Activated CD4-positive, alpha-beta memory T cell treated with anti-CD3 and anti-CD28 coated beads for 36 hours (primary cell): ENCODE data around the gene ZNF747. TPM values are rescaled to one million over a fixed set of nuclear protein-coding genes. Genes with fewer than 3 reads are reported as not detected.
A peak's percentile ranks its signal among the peaks of the same experiment; 100 is the strongest.
"Not testable (repeated sequence)": the region's sequence is repeated elsewhere in the genome, so short reads cannot be mapped to it uniquely, and the experiment has no call there.

Experiments used
- CTCF ChIA-PET: fragments of 350-600 bp; sonication (Branson Sonifier 250); formaldehyde crosslinking; loops from one replicate; lab custom pipeline; 2021; ENCODE audit warnings: antibody characterized with exemption, inconsistent platforms; lab: Charles Lee
- POLR2A ChIA-PET: fragments of 350-600 bp; sonication (Branson Sonifier 250); formaldehyde crosslinking; loops from one replicate; lab custom pipeline; 2021; ENCODE audit warnings: antibody characterized with exemption; lab: Charles Lee
- DNase-seq: peaks from one replicate; pipeline ENCODE4 v3.0.0-alpha.2; 2020
- H3K27ac Mint-ChIP-seq: one replicate; pipeline ENCODE4 v1.8.0; 2021; ENCODE audit warnings: mixed read lengths
- H3K27me3 Mint-ChIP-seq: one replicate; pipeline ENCODE4 v1.8.0; 2021; ENCODE audit warnings: mixed read lengths
- H3K36me3 Mint-ChIP-seq: one replicate; pipeline ENCODE4 v1.8.0; 2021; ENCODE audit warnings: mixed read lengths
- H3K4me1 Mint-ChIP-seq: one replicate; pipeline ENCODE4 v1.8.0; 2021; ENCODE audit warnings: low read depth, mixed read lengths
- H3K4me3 Mint-ChIP-seq: one replicate; pipeline ENCODE4 v1.8.0; 2021; ENCODE audit warnings: mild to moderate bottlenecking, mixed read lengths
- H3K9me3 Mint-ChIP-seq: one replicate; pipeline ENCODE4 v1.8.0; 2021; ENCODE audit warnings: mixed read lengths
- intact Hi-C: fragments of 100-400 bp; cut with micrococcal nuclease; formaldehyde crosslinking; loops from one replicate; pipeline ENCODE4 v1.15.1; 2023
- total RNA-seq, 2 experiments: library from RNA; stranded (reverse); gene quantifications; one replicate each; pipeline ENCODE4 v1.2.3, GENCODE V29; 2021

ZNF747 gene
- total RNA-seq, 2 experiments from 2014 or later = 7.2 to 7.6 TPM

DNA sequence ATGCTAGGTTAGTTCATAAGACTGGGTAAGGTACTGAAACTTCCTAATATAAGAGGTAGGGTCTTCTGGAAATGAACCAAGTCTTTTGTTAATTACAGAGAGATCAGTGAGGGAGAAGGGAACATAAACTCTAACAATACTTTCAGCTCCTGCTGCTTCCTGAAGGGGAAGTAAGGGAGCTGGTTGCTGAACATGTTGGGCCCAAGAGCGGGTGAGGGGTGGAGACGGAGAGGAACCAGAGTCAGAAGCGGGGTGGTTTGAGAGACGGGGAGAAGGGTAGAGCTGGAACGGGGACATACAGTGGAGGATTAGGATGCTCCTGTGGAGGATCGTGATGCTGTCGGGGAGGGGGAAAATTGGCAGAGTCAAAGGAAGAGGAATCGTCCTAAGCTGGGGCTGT is 11.5 kb upstream of the ZNF747 start:
- DNase-seq = no peak

DNA sequence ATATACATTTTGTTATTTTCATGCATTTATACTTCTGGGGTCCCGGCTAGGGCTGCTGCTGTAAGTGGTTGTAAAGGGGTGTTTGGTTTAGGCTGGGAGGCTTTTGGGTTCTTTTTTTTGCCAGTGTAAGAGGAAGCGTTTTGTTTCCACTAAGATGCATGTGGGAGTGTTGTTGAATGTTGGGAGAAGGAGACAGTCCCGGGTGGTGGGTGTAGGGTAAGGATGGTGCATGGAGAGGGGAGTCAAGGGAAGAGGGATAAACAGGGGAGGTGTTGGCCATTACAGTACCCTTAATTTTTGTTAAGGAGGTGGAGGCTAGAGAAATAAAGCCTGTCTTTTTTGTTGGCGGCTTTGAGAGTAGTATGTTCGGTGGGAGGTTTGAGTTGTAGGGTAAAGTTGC is 8.4 kb upstream of the ZNF747 start:
- ChIA-PET POLR2A (no interaction called here), CTCF (interaction anchor here (2.4 kb wide), 1 partner anchor 55 kb away, joined by 5 read pairs; no protein-coding TSS in a partner anchor)
- no peaks in the 10 kb centered on the region for H3K9me3 Mint-ChIP-seq
- no peak for DNase-seq
- intact Hi-C loops = no loop called here
- H3K4me1 Mint-ChIP-seq = peaks cover 2% of the 10 kb centered on the region
- H3K27ac Mint-ChIP-seq = no peak overlapping the region
- H3K27me3 Mint-ChIP-seq = no peaks in the 10 kb centered on the region
- H3K36me3 Mint-ChIP-seq = peaks cover 6% of the 10 kb centered on the region
- no peak overlapping the region for H3K4me3 Mint-ChIP-seq

More for the DNA sequence above, 11.5 kb upstream of the ZNF747 start:
- Mint-ChIP-seq H3K9me3 (no peaks in the 10 kb centered on the region), H3K36me3 (no peaks in the 10 kb centered on the region), H3K27me3 (no peaks in the 10 kb centered on the region), H3K27ac (no peak overlapping the region), H3K4me3 (no peak overlapping the region), H3K4me1 (peaks cover 16% of the 10 kb centered on the region)
- intact Hi-C loops = no loop called here
- ChIA-PET CTCF (no interaction called here), POLR2A (interaction anchor here (1.4 kb wide), 1 partner anchor 10 kb away, joined by 7 read pairs; no protein-coding TSS in a partner anchor)

DNA sequence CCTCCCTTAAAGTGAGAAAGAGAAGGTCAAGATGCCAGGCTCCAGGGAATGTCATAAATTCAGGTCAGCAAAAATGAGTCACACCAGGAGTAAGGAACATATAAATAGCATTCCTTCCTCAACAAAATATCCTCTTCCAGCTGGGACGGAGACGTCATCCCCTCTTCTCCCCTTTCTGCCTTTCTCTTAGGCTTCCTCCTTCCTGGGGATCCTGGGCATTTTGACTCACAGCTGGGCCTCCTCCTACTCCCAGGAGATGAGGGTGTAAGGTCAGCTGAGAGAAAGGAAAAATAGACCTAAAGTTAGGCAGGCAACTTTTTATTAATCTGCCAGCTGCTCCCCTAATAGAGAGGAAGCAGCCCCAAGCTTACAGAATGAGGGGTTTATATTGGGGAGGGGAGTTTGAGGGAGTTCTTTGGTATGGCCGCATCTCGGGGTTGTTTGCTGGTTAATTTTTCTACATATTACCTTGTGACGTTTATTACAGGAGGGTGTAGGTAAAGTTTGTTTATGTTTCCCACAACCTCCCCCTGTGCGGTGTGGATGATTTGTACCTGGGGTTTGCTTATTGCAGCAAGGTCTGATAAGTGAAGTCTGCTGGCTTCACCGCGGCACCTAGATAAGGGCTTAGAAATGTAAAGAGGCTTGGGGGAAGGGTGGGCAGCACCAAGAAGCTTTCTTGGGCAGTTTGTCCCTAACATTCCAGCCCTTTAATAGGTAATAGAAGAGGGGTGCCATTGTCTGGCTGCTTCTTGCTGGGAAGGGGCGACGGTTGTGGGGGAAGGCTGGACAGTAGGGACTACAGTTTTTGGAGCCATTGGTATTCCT is 7.1 kb upstream of the ZNF747 start:
- peaks cover 17% of the 10 kb centered on the region for H3K36me3 Mint-ChIP-seq
- peaks cover 13% of the 10 kb centered on the region for H3K4me1 Mint-ChIP-seq
- H3K27ac Mint-ChIP-seq = no peak overlapping the region
- no peak overlapping the region for H3K4me3 Mint-ChIP-seq
- no peaks in the 10 kb centered on the region for H3K9me3 Mint-ChIP-seq
- DNase-seq = no peak
- ChIA-PET POLR2A (interaction anchor here (0.6 kb wide), 1 partner anchor 16 kb away, joined by 3 read pairs; no protein-coding TSS in a partner anchor), CTCF (interaction anchor here (0.7 to 2.4 kb wide), 2 partner anchors 57 to 117 kb away, joined by 4 to 5 read pairs; no protein-coding TSS in a partner anchor)
- intact Hi-C loops = no loop called here
- no peaks in the 10 kb centered on the region for H3K27me3 Mint-ChIP-seq

DNA sequence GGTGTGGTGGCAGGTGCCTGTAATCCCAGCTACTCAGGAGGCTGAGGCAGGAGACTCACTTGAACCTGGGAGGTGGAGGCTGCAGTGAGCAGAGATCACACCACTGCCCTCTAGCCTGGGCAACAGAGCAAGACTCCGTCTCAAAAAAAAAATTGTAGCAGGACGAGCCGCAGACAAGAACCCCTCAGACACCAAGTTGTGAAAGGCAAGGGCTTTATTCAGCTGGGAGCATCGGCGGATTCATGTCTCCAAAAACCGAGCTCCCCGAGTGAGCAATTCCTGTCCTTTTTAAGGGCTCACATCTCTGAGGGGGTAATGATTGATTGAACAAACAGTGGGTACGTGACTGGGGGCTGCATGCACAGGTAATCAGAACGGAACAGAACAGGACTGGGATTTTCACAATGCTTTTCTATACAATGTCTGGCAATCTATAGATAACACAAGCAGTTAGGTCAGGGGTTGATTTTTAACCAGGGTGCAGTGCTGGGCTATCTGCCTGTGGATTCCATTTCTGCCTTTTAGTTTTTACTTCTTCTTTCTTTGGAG is 6.3 kb upstream of the ZNF747 start:
- peaks cover 21% of the 10 kb centered on the region for H3K36me3 Mint-ChIP-seq
- H3K9me3 Mint-ChIP-seq, DNase-seq, H3K4me3 Mint-ChIP-seq, H3K27me3 Mint-ChIP-seq, intact Hi-C loops, H3K27ac Mint-ChIP-seq: not testable (repeated sequence)
- peaks cover 19% of the 10 kb centered on the region for H3K4me1 Mint-ChIP-seq
- ChIA-PET CTCF (interaction anchor here (0.7 kb wide), 1 partner anchor 118 kb away, joined by 4 read pairs; no protein-coding TSS in a partner anchor), POLR2A (interaction anchor here (0.6 to 0.7 kb wide), 2 partner anchors 16 to 18 kb away, joined by 3 read pairs; no protein-coding TSS in a partner anchor)

DNA sequence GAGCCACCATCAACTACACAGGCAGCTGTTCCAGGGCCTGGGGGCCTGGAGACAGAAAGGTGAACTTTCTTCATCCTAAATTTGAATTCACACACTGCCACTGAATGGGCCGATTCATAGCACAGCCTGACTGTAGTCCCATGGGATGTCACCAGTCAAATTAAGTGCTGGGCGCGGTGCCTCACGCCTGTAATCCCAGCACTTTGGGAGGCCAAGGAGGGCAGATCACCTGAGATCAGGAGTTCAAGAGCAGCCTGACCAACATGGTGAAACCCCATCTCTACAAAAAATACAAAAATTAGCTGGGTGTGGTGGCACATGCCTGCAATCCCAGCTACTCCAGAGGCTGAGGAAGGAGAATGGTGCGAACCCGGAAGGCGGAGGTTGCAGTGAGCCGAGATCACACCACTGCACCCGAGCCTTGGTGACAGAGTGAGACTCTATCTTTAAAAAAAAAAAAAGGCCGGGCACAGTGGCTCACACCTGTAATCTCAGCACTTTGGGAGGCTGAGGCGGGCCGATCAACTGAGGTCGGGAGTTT is 5.4 kb upstream of the ZNF747 start:
- H3K9me3 Mint-ChIP-seq, CTCF ChIA-PET: not testable (repeated sequence)

DNA sequence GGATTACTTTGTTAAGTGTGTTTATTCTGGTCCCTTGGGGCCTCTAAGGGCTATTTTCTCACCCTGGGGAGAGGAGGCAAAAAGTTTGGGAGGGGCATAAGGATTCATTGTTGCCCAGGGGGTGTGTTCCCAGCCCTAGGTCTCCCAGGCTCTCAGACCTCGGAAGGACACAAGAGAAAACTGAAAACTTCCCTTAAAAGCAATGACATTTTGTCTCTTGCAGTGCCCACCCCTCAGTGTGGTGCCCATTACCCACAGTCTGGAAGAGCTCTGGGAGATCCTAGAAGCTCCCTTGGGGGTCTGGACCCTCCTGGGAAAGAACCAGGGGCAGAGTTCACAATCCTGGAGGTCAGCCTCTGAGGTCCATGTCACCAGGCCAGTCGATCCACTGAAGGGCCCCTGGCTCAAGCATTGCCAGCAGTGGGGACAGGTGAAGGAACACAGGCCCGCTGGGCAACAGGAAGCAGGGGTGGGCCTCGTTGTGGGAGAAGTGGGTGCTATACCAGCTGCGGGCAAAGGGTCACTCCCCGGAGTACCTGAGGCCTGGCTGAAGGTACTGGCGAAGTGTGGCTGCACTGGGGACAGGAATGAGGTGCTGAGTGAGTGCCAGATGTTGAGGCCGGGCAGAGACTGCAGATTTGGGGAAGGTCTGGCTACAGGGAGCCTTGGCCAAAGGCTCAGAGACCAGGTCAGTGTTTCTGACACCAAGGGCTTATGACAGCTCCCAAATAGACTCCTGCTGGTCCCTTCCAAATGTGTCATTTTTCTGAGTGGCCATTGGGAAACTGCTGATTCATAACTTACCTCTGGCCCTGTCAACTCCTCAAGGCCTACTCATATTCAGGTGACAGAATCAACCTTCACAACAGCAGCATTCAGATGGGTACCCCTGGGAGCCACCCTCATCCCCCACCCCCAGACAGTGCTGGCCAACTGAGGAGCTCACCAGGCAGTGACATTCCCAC is 4.6 kb upstream of the ZNF747 start:
- Mint-ChIP-seq H3K9me3 (no peaks in the 10 kb centered on the region), H3K4me1 (peaks cover 20% of the 10 kb centered on the region), H3K27me3 (no peaks in the 10 kb centered on the region), H3K4me3 (no peak overlapping the region), H3K36me3 (peaks cover 28% of the 10 kb centered on the region), H3K27ac (no peak overlapping the region)
- CTCF ChIA-PET = no interaction called here
- intact Hi-C loops = loop anchor here (5.0 kb wide), 2 partner anchors 73 to 107 kb away; partner anchors contain the start of genes DCTPP1 and ZNF689
- DNase-seq = no peak
- POLR2A ChIA-PET = interaction anchor here (0.7 kb wide), 1 partner anchor 61 kb away, joined by 3 read pairs; no protein-coding TSS in a partner anchor

More for the DNA sequence above, 5.4 kb upstream of the ZNF747 start:
- not testable (repeated sequence) for H3K4me3 Mint-ChIP-seq, H3K27me3 Mint-ChIP-seq, H3K27ac Mint-ChIP-seq, DNase-seq
- peaks cover 24% of the 10 kb centered on the region for H3K36me3 Mint-ChIP-seq
- H3K4me1 Mint-ChIP-seq = peaks cover 20% of the 10 kb centered on the region
- POLR2A ChIA-PET = interaction anchor here (0.7 kb wide), 2 partner anchors 19 to 60 kb away, joined by 3 read pairs; no protein-coding TSS in a partner anchor
- intact Hi-C loops = loop anchor here (5.0 kb wide), 2 partner anchors 72 to 108 kb away; partner anchors contain the start of genes DCTPP1 and ZNF689

DNA sequence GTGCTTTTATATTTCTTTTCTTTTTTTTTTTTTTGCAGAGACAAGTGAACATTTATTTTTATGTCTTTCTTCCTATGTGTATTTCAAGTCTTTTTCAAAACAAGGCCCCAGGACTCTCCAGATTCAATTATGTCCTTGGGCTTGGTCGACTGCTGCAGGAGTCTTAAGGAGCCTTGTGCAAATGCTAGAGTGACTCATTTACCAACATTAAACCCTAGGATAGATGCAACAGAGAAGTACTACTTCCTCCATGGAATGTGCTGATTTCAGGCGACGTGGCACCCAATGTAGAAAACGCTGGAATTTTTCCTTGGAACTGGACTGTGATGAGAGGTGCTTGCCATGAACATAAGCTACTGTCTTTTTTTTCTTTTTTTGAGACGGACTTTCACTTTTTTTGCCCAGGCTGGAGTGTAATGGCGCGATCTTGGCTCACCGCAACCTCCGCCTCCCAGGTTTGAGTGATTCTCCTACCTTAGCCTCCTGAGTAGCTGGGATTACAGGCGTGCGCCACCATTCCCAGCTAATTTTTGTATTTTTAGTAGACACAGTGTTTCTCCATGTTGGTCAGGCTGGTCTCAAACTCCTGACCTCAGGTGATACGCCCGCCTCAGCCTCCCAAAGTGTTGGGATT is 1.9 kb upstream of the ZNF747 start:
- not testable (repeated sequence) for DNase-seq, H3K9me3 Mint-ChIP-seq, H3K27me3 Mint-ChIP-seq
- POLR2A ChIA-PET = interaction anchor here (0.7 to 3.4 kb wide), 16 partner anchors 9 to 157 kb away, joined by 3 to 59 read pairs (median 12); partner anchors contain the start of genes DCTPP1, ITGAL, ZNF688 and ZNF764
- peaks cover 35% of the 10 kb centered on the region for H3K36me3 Mint-ChIP-seq
- peaks cover 26% of the 10 kb centered on the region for H3K4me1 Mint-ChIP-seq
- intact Hi-C loops = loop anchor here (5.0 kb wide), 2 partner anchors 76 to 104 kb away; partner anchors contain the start of genes DCTPP1 and ZNF689
- peak overlapping the region; percentile 95 for H3K27ac Mint-ChIP-seq
- peak overlapping the region; percentile 89 for H3K4me3 Mint-ChIP-seq
- CTCF ChIA-PET = interaction anchor here (0.6 to 4.3 kb wide), 29 partner anchors 9 to 158 kb away, joined by 3 to 53 read pairs (median 8); partner anchors contain the start of genes DCTPP1, ITGAL, PRR14 and ZNF688

DNA sequence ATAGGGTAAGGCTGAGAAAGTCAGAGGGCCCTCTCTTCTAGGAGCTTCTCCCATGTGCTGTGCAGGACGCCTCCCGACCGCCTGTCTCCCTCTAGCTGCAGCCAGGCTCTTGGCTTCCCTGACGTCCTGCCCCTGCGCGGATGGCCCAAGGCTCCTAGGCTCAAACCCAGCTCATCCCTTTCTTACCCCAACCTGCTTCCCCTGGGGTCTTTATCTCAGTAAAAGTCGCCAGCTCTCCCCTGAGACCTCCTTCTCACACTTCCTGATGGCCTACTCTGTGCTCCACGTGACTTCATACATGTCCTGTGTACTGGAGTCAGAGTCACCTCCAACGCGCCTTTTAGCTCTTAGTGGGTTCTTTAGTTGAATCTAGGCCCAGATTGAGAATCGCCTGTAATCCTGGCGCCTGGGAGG is 1.1 kb upstream of the ZNF747 start:
- Mint-ChIP-seq H3K27me3 (no peaks in the 10 kb centered on the region), H3K9me3 (no peaks in the 10 kb centered on the region), H3K4me3 (peak overlapping the region; percentile 89), H3K27ac (peak overlapping the region; percentile 95), H3K36me3 (peaks cover 39% of the 10 kb centered on the region), H3K4me1 (peaks cover 28% of the 10 kb centered on the region)
- ChIA-PET POLR2A (interaction anchor here (0.7 to 3.4 kb wide), 22 partner anchors 9 to 541 kb away, joined by 3 to 59 read pairs (median 10); partner anchors contain the start of genes DCTPP1, ITGAL, TBX6 and ZNF688), CTCF (interaction anchor here (0.6 to 4.3 kb wide), 38 partner anchors 9 to 161 kb away, joined by 3 to 53 read pairs (median 6); partner anchors contain the start of genes DCTPP1, ITGAL, PRR14 and ZNF48)
- peak; percentile 84 for DNase-seq
- intact Hi-C loops = loop anchor here (1.0 to 5.0 kb wide), 9 partner anchors 16 to 103 kb away; partner anchors contain the start of genes DCTPP1, SEPHS2, ZNF689 and ZNF764

DNA sequence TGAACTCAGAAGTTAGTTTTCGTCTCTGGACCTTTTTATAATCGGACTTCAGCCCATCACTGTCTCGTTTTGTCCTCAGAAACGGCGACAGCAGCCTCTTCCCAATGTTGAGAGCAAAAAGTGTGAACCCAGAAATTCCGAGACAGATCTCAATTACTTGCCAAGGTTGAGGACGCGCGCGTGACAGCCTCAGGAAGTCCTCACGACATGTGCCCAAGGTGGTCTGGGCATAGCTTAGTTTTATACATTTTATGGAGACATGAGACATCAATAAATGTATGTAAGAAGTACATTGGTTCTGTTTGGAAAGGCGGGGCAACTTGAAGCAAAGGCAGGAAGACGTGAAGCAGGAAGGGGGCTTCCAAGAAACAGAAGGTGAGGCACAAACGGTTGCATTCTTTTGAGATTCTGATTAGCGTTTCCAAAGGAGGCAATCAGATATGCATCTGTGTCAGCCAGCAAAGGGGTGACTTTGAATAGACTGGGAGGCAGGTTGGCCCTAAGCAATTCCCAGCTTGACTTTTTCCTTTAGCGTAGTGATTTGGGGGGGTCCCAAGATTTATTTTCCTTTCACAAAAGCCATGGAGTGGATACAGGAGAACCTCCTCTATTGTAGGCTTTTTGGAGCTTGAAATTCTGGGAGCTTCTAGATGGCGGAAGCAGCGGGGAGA is 583 bp upstream of the ZNF747 start:
- Mint-ChIP-seq H3K27me3 (no peaks in the 10 kb centered on the region), H3K4me3 (peak overlapping the region; percentile 89), H3K9me3 (no peaks in the 10 kb centered on the region), H3K4me1 (peaks cover 34% of the 10 kb centered on the region), H3K27ac (peak overlapping the region; percentile 95), H3K36me3 (peaks cover 39% of the 10 kb centered on the region)
- intact Hi-C loops = loop anchor here (1.0 to 5.0 kb wide), 9 partner anchors 16 to 103 kb away; partner anchors contain the start of genes DCTPP1, SEPHS2, ZNF689 and ZNF764
- DNase-seq = no peak
- ChIA-PET POLR2A (interaction anchor here (0.7 to 3.4 kb wide), 26 partner anchors 8 to 540 kb away, joined by 3 to 59 read pairs (median 7); partner anchors contain the start of genes DCTPP1, ITGAL, PRR14 and TBX6), CTCF (interaction anchor here (0.6 to 4.3 kb wide), 39 partner anchors 8 to 162 kb away, joined by 3 to 53 read pairs (median 6); partner anchors contain the start of genes DCTPP1, ITGAL, PRR14 and ZNF48)
